Activated T-helper 1 cell treated with anti-CD3 and anti-CD28 coated beads, Interleukin-2, amount 50 U/mL, for 16 hours (primary cell): ENCODE measurements around the gene FAIM2.
"Not testable (repeated sequence)": the region's sequence is repeated elsewhere in the genome, so short reads cannot be mapped to it uniquely, and the experiment has no call there.

Source experiments
- DNase-seq, 2 donors: peaks; one replicate each; pipeline ENCODE4 v3.0.0-alpha.2; 2020; ENCODE audit warnings: low read depth in 1 of 2, low spot score in 1 of 2

Gene FAIM2

DNA sequence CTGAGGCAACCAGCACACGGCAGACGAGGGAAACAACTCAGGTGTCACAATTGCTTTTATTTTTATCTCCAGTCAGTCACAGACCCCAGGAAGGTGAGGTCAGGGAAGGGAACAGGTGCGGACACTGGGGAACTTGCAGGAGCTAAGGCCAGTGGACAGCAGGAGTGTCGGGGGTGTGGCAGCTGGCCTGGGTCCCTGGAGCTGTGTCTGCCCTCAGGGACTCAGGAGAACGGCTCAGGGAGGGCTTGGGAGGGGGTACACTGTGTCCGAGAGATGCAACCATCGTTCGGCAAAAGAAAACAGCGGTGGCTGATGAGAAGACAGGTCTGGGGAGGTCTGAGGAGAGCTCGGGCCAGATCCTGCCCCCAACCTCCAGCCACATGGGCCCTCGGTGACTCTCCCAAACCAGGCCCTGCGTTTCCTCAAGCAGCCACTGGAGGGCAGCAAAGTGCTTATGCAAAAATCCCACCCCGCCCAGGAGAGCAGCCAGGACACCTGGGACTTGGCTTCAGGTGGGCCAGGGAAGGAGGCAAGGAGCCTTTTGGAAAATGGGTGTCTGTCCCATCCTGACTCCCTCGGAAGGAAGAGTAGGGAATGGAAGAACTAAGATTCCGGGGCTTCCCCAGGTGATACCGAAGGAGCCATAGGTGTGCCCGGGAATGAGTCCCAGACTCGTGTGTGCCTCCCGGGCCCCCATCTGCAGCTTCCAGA lies 36.7 kb downstream of the FAIM2 start:
- DNase-seq: peak; percentile 45 to 56

GRCh38 chr12:49865782-49866135 lies 37.9 kb downstream of the FAIM2 start:
- DNase-seq: no peak

GRCh38 chr12:49865109-49865781 lies 38.5 kb downstream of the FAIM2 start:
- no peak for DNase-seq

- DNase-seq: no peak
Observed at GRCh38 chr12:49864798-49865090, 39.0 kb downstream of the FAIM2 start.

DNA sequence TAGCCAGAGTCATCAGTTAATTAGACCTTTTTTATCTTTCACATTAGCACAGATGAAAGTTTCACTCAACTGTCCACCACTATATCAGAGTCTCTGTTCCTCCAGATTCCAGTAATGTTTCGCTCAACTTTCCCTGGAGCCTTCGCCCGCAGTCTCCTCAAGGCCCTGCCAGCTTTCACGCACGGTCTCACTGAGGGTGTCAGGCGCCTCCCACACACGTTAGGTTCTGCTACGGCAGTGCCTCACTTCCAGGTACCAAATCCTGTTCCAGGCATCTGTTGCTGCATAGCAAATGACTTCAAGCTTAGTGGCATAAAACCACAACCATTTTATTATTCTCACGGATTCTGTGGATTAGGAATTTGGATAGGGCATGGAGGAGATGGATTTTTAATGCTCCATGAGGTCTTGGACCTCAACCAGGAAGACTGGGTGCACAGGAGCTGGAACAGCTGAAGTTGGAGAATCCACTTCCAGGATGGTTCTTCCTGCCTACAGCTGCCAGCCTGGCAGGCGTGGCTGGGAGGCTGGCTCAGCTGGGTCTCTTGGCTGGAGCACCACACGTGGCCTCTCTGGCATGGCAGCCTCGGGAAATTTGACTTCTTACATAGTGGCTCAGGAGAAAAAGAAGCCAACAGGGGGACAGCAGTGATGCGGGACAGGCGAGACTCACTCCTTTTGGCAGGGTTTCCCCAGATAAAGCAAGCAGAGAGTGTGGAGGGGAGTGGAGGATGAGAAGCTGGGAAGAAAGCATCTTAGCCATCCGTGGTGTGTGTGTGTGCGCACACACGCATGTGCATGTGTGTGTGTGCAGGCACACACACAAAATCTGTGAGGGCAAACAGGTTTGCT lies 39.5 kb downstream of the FAIM2 start:
- no peak for DNase-seq

- DNase-seq: not testable (repeated sequence)
Observed at GRCh38 chr12:49860921-49861320, 42.8 kb downstream of the FAIM2 start.

DNA sequence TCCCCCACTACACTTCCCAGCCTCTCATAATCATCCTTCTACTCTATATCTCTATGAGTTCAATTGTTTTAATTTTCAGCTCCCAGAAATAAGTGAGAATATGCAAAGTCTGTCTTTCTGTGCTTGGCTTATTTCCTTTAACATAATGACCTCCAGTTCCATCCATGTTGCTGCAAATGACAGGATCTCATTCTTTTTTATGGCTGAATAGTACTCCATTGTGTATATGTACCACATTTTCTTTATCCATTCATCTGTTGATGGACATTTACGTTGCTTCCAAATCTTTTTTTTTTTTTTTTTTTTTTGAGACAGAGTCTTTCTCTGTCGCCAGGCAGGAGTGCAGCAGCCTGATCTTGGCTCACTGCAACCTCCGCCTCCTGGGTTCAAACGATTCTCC lies 47.8 kb downstream of the FAIM2 start:
- not testable (repeated sequence) for DNase-seq

- DNase-seq: no peak
Observed at GRCh38 chr12:49854976-49855375, 48.7 kb downstream of the FAIM2 start.

GRCh38 chr12:49853671-49854070 lies 50.0 kb downstream of the FAIM2 start:
- no peak for DNase-seq

- no peak for DNase-seq
Observed at GRCh38 chr12:49847161-49847560, 56.5 kb downstream of the FAIM2 start.

GRCh38 chr12:49846032-49846431 lies 57.7 kb downstream of the FAIM2 start:
- no peak for DNase-seq

DNA sequence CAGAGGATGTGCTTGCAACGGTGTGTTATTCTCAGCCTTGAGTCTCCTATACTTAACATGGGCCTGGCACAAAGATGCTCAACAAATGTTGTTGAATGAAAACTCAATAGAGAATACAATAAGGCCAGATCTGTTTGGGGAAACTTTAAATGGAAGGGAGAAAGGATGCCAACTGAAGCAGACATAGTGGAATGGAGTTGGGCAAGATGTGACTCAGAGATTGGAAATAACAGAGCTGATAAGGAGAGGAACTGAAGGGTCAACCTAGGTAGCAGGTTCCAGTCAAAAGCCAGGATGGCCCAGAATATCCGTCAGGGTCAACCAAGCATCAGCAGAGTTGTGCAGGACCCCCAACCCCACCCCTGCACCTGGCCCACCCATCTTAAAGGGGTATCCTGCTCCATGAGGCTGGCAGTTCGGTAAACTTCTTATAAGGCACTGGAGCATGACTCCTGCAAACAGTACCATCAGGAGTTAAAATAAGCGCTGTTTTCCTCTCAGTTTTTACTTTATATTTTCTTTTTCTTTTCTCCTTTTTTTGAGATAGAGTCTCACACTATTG lies 59.7 kb downstream of the FAIM2 start:
- DNase-seq: no peak

GRCh38 chr12:49843411-49843810 lies 60.3 kb downstream of the FAIM2 start:
- DNase-seq: no peak

GRCh38 chr12:49842519-49843352 lies 61.0 kb downstream of the FAIM2 start, which contains the start of gene BCDIN3D:
Gene BCDIN3D, minus strand, starts transcription at chr12:49843106. Its CDS starts 19 bp downstream, at chr12:49843087.
- peak; percentile 86 to 89 for DNase-seq

- no peak for DNase-seq
Observed at GRCh38 chr12:49838973-49839633, 64.6 kb downstream of the FAIM2 start.

DNA sequence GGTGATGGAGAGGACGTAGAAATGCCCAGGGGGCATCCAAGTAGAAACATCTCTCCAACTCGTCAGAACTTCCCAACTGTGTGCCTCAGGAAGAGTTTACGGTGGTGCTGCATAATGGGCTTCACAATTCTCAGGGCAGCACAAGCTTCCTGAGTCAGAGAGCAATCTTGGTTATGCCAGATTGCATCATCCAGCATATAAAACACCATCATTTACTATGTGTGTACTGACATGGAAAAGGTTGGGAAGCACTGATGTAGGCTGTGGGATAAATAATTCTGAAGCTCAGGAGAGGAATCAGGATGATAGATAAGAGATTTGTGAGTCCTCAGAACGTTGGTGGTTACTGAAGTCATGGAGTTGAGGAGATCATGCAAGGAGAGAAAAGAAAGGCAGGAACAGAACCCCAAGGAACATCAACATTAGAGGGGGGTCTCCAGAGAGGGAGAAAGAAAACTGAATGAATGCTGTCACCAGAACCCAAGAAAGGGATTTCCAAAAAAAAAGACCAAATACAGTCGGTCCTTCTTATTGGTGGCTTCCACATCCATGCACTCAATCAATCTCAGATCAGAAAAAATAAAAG lies 70.8 kb downstream of the FAIM2 start:
- no peak for DNase-seq

- DNase-seq: no peak
Observed at GRCh38 chr12:49831717-49832116, 72.0 kb downstream of the FAIM2 start.

- peak; percentile 88 for DNase-seq
Observed at GRCh38 chr12:49828133-49829091, 75.3 kb downstream of the FAIM2 start, which contains the start of gene NCKAP5L. Gene NCKAP5L, minus strand, starts transcription at chr12:49828413. Its CDS starts 24,369 bp downstream, at chr12:49804044.
